GM06990 (cell line): ENCODE results near the gene CPTP.

Source experiments
- DNase-seq: peaks from one replicate; pipeline ENCODE4 v3.0.0-alpha.2; 2011; ENCODE audit not compliant: insufficient read length; ENCODE audit errors: extremely low read depth
- H3K27me3 ChIP-seq: replicated peaks from 2 replicates; pipeline ENCODE4 v1.6.0; 2011; ENCODE audit warnings: low read length; ENCODE audit not compliant: control insufficient read depth, insufficient read depth
- H3K36me3 ChIP-seq: 2 replicates; pipeline ENCODE4 v1.5.1; 2011; ENCODE audit warnings: low read length; ENCODE audit not compliant: control insufficient read depth, insufficient read depth
- H3K4me3 ChIP-seq: replicated peaks from 2 replicates; pipeline ENCODE4 v1.5.1; 2011; ENCODE audit warnings: low read depth, mild to moderate bottlenecking, control low read depth, low read length
- CTCF ChIP-seq: IDR thresholded peaks from 2 replicates; pipeline ENCODE4 v1.5.1; 2011; ENCODE audit warnings: low read length, control low read depth, mild to moderate bottlenecking, inconsistent platforms; ENCODE audit not compliant: insufficient read depth, poor library complexity, severe bottlenecking

Gene CPTP

GRCh38 chr1:1329304-1330210 is 5.0 kb downstream of the CPTP start:
- no peak for TF ChIP-seq CTCF
- DNase-seq: no peak
- Histone ChIP-seq H3K4me3 (no peak overlapping the region), H3K36me3 (peaks cover 6% of the 10 kb centered on the region), H3K27me3 (no peaks in the 10 kb centered on the region)

- TF ChIP-seq CTCF: no peak
- Histone ChIP-seq H3K4me3 (no peak overlapping the region), H3K27me3 (no peaks in the 10 kb centered on the region), H3K36me3 (peaks cover 6% of the 10 kb centered on the region)
- DNase-seq: no peak
Observed at GRCh38 chr1:1330366-1331067, 5.9 kb downstream of the CPTP start.

- Histone ChIP-seq H3K27me3 (no peaks in the 10 kb centered on the region), H3K4me3 (no peak within 1 kb of the TSS), H3K36me3 (peaks cover 6% of the 10 kb centered on the region)
- TF ChIP-seq CTCF: no peak
- no peak for DNase-seq
Observed at GRCh38 chr1:1331068-1331965, 6.7 kb downstream of the CPTP start, which contains the start of gene TAS1R3. TAS1R3 (plus strand) TSS chr1:1331280; CDS start chr1:1331346, 66 bp downstream.

DNA sequence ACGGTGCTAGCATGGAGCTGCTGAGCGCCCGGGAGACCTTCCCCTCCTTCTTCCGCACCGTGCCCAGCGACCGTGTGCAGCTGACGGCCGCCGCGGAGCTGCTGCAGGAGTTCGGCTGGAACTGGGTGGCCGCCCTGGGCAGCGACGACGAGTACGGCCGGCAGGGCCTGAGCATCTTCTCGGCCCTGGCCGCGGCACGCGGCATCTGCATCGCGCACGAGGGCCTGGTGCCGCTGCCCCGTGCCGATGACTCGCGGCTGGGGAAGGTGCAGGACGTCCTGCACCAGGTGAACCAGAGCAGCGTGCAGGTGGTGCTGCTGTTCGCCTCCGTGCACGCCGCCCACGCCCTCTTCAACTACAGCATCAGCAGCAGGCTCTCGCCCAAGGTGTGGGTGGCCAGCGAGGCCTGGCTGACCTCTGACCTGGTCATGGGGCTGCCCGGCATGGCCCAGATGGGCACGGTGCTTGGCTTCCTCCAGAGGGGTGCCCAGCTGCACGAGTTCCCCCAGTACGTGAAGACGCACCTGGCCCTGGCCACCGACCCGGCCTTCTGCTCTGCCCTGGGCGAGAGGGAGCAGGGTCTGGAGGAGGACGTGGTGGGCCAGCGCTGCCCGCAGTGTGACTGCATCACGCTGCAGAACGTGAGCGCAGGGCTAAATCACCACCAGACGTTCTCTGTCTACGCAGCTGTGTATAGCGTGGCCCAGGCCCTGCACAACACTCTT is 7.6 kb downstream of the CPTP start:
- Histone ChIP-seq H3K36me3 (peaks cover 6% of the 10 kb centered on the region), H3K27me3 (no peaks in the 10 kb centered on the region), H3K4me3 (no peak overlapping the region)
- no peak for TF ChIP-seq CTCF
- no peak for DNase-seq
